Retinal pigment epithelial cell (primary cell): ENCODE results near the gene MCAM.

Experiments used
- DNase-seq: peaks from one replicate; pipeline ENCODE4 v3.0.0-alpha.2; 2010; ENCODE audit warnings: low read depth
- H3K4me3 ChIP-seq: 2 replicates; pipeline ENCODE4 v1.5.1; 2011; ENCODE audit warnings: mild to moderate bottlenecking, low read length, control low read depth, moderate library complexity
- TF ChIP-seq, protein P1 (sequence below): conservative IDR thresholded peaks from 2 replicates; pipeline ENCODE4 v1.5.1; 2011; ENCODE audit warnings: low read depth, low read length, control low read depth, inconsistent platforms

The MCAM gene

DNA sequence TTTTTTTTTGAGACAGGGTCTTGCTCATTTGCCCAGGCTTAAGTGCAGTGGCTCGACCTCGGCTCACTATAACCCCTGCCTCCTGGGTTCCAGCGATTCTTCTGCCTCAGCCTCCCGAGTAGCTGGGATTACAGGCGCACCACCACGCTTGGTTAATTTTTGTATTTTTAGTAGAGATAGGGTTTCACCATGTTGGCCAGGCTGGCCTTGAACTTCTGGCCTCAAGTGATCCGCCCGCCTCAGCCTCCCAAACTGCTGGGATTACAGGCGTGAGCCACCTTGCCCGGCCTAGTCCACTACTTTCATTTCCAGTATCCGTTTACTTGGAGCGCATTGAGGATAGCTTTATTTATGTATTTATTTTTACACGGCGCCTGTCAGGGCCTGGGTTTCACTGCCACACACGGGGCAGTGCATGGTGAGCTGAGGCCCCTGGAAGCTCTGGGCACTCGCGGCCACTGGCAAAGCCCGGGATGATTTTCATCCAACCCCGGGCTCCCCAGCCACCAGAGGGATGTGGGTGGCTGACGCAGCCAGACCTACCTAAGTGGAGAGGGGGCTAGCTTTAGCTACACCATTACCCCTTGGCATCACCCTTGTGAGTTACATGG lies 6.1 kb upstream of the MCAM start:
- TF ChIP-seq, protein P1, sequence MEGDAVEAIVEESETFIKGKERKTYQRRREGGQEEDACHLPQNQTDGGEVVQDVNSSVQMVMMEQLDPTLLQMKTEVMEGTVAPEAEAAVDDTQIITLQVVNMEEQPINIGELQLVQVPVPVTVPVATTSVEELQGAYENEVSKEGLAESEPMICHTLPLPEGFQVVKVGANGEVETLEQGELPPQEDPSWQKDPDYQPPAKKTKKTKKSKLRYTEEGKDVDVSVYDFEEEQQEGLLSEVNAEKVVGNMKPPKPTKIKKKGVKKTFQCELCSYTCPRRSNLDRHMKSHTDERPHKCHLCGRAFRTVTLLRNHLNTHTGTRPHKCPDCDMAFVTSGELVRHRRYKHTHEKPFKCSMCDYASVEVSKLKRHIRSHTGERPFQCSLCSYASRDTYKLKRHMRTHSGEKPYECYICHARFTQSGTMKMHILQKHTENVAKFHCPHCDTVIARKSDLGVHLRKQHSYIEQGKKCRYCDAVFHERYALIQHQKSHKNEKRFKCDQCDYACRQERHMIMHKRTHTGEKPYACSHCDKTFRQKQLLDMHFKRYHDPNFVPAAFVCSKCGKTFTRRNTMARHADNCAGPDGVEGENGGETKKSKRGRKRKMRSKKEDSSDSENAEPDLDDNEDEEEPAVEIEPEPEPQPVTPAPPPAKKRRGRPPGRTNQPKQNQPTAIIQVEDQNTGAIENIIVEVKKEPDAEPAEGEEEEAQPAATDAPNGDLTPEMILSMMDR, result no peak
- no peak overlapping the region for H3K4me3 ChIP-seq
- no peak for DNase-seq

DNA sequence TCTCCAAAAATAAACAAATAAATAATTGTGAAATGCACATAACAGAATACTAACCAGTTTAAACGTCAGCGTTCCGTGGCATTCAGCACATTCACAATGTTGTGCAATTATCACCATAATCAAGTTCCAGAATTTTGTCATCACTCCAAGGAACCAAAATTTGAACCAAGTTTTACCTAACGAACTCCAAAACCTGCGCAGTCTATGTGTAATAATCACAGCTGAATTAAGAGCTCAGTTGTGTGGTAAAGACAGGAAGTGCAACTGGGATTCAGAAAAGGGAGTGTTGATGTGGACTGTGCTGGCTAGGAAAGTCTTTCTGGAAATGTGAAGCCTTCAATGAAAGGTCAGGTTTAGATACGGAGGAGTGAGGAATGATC lies 5.4 kb upstream of the MCAM start:
- no peak overlapping the region for H3K4me3 ChIP-seq
- DNase-seq, result no peak
- TF ChIP-seq, protein P1, result peak; percentile 3

DNA sequence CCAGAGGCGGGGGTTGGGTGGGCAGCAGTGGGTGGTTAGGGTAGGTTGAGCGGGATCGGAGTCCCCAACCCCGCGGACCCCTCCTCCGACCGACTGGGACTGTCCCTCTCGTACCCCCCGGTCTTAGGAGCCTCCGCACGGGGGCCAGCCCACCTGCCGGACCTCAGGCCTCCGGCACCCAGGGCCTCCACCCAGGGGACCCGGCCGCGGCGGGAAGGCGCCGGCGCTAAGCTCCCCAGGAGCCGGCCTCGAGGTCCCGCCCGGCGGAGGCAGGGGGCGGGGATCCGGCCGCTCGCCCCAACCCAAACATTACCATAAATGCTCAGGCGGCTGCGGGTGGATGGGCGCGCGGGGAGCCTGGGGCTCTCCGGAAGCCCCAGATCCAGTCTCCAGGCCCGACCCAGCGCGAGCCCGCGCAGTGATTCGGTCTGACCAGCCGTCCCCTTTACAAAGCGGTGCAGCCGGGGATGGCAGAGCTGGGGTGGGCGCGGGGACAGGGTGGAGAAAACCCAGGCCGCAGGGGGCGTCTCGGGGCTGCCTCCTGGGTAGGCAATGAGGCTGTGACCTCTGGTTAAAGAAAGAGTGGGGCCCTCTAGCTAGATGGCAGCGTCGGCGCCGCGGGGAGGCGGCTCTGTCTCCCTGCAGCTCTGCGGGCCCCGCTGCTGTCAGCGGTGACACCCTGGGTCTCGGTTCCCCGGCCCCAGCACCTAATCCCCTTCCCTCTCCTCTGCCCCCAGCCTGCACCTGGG lies 4.0 kb upstream of the MCAM start:
- TF ChIP-seq, protein P1, result no peak
- peak overlapping the region; percentile 46 for H3K4me3 ChIP-seq
- DNase-seq, result no peak

DNA sequence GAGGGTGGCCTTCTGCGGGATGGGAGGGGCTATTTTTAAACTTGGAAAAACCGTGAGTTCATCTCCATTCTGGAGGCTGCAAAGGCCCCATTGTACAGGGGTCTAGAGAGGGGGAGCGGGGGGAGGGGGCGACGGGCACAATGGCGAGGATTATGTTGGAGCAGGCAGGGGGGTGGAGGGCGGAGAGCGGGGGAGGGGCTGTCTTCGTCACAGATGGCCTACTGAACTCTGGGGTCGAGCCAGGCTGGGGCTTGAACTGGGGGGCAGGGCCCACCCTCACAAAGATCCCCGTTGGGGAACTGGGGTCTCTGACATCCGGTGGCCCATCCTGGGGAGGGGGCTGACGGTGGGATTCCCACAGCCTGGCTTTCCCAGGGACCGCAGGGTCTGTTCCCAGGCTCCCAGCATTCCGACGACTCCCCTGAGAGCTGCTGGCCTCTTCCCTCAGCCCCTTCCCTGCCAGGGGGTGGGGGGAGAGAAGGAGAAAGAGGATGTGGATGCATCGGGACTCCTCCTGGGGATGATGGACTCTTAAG lies 3.4 kb upstream of the MCAM start:
- TF ChIP-seq, protein P1, result no peak
- DNase-seq, result no peak
- peak overlapping the region; percentile 46 for H3K4me3 ChIP-seq

DNA sequence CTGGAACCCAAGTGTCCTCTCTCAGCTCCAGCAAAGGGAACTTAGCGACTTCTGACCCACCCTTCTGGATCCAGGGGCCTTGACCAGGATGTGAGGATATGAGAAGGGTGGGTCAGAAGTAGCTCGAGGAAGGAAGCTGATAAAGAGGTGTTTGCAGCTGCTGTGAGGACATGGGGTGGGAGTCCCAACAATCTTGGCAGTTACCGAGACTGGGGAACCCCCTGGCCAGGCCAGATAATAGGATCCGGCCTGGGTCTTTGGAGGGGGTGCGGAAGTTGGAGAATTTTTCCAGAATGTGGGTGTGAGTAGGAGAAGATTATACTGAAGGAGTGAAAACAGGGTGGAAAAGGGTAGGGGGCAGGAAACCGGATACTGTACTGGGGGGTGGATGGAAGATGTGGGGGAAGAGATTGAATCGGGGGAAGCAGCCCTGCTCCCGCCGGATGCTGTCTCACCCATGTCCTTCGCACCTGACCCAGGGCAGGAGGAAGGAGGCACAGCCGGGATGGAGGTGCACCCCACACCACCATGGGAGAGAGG lies 2.8 kb upstream of the MCAM start:
- TF ChIP-seq, protein P1, result no peak
- H3K4me3 ChIP-seq, result no peak overlapping the region

DNA sequence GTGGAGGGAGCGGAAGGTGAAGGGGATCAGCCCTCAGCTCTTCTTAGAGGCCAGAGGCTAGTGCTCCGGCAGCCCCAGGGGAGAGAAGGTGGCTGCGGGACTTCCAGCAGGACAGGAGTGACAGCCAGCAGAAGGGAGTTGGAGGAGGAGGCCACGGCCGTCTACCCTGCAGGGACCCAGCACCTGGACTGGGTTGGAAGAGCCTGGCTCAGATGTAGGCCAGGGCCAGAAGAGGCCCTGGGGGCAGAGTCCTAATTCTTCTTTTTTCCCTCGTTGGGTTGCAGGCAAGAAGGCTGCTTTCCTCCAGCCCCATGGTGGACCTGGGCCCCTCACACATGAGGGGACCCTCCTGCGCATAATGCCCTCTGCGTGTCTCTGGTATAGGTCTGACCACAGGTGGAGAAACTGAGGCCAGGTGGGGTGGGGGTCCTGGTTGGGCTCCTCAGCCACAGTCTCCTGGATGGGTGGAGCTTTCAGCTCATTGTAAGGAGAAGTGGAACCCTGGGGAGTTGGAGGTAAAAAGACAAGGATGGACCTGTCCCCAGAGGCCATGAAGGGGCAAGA lies 2.3 kb upstream of the MCAM start:
- TF ChIP-seq, protein P1, result no peak
- no peak for DNase-seq
- no peak overlapping the region for H3K4me3 ChIP-seq

More for the DNA sequence above, 2.8 kb upstream of the MCAM start:
- DNase-seq, result no peak
